Aortic smooth muscle cell (primary cell): ENCODE data around the gene DISP3. TPM values are rescaled to one million over a fixed set of nuclear protein-coding genes. Genes with fewer than 3 reads are reported as not detected.

Experiments used
- total RNA-seq: library from RNA; depleted of rRNA; stranded (reverse); fragments of >200 nt; gene quantifications from 2 replicates; pipeline ENCODE4 v1.2.3, GENCODE V29; 2014

Gene DISP3, protein sequence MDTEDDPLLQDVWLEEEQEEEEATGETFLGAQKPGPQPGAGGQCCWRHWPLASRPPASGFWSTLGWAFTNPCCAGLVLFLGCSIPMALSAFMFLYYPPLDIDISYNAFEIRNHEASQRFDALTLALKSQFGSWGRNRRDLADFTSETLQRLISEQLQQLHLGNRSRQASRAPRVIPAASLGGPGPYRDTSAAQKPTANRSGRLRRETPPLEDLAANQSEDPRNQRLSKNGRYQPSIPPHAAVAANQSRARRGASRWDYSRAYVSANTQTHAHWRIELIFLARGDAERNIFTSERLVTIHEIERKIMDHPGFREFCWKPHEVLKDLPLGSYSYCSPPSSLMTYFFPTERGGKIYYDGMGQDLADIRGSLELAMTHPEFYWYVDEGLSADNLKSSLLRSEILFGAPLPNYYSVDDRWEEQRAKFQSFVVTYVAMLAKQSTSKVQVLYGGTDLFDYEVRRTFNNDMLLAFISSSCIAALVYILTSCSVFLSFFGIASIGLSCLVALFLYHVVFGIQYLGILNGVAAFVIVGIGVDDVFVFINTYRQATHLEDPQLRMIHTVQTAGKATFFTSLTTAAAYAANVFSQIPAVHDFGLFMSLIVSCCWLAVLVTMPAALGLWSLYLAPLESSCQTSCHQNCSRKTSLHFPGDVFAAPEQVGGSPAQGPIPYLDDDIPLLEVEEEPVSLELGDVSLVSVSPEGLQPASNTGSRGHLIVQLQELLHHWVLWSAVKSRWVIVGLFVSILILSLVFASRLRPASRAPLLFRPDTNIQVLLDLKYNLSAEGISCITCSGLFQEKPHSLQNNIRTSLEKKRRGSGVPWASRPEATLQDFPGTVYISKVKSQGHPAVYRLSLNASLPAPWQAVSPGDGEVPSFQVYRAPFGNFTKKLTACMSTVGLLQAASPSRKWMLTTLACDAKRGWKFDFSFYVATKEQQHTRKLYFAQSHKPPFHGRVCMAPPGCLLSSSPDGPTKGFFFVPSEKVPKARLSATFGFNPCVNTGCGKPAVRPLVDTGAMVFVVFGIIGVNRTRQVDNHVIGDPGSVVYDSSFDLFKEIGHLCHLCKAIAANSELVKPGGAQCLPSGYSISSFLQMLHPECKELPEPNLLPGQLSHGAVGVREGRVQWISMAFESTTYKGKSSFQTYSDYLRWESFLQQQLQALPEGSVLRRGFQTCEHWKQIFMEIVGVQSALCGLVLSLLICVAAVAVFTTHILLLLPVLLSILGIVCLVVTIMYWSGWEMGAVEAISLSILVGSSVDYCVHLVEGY (N-terminal part only)
- not detected in 2 replicates for total RNA-seq

DNA sequence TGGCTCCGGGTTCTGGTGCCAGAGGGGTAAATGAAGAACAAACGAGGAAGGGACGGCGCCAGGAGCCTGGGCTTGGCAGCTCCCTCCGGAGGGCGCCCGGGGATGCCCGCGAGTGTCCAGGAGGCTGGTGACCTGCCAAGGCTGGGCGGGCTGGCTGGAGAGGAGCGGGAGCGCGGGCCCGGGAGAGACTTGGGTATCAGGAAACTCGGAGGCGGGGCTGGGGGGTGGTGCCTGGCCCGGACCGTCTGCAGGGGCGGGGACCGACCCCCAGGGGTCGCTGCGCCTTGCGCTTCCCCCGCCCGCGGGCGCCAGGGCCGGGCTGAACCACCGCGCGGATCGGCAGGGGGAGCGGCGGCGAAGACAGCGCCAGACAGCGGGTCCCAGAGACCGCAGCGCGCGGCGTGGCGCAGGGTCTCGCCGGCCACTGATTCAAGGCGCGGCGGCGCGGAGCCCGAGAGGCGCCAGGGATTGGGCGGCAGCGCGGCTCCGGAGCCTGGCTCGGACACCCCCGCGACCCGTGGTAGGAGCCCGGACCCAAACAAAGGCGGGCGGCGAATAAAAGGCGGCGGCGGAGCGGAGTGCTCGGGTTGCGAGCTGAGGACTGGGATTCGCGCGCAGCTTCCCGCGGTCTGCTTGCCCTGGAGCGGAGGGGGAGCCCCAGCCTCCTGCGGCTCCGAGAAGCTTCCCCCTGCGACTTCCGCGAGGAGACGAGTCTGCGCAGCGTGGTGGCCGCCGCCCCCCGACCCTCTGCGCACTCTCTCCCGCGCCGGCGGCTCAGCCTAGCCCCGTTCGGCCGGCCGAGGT lies at the start of gene DISP3:
Gene DISP3 (plus strand): TSS at position 585 of the 804 bp plus-strand sequence. CDS start 21,838 bp downstream, outside the sequence.

Other genes starting within 250 kb of the DISP3 start
- gene MTOR, start 216.6 kb upstream of the DISP3 start, total RNA-seq, result 30.0 and 37.8 TPM in 2 replicates
- 4.2 and 6.6 TPM in 2 replicates for gene UBIAD1, start 206.0 kb upstream of the DISP3 start, total RNA-seq
- gene FBXO2, start 175.3 kb downstream of the DISP3 start, total RNA-seq, result 0.25 and 0.26 TPM in 2 replicates
- gene FBXO44, start 175.7 kb downstream of the DISP3 start, total RNA-seq, result 8.9 and 10.2 TPM in 2 replicates
- gene FBXO6, start 185.0 kb downstream of the DISP3 start, total RNA-seq, result 3.8 and 4.8 TPM in 2 replicates
- 30.8 and 37.4 TPM in 2 replicates for gene MAD2L2, start 202.0 kb downstream of the DISP3 start, total RNA-seq
- 0.50 and 0.53 TPM in 2 replicates for gene DRAXIN, start 212.6 kb downstream of the DISP3 start, total RNA-seq